GM20000 (cell line): Measurements from ENCODE around the gene ANKDD1B.
"Not testable (repeated sequence)": the region's sequence is repeated elsewhere in the genome, so short reads cannot be mapped to it uniquely, and the experiment has no call there.

Experiments used
- DNase-seq: peaks from one replicate; pipeline ENCODE4 v3.0.0; 2012; ENCODE audit warnings: low spot score
- TF ChIP-seq, protein P1 (sequence below): IDR thresholded peaks from 2 replicates; pipeline ENCODE4 v1.5.1; 2012; ENCODE audit warnings: mild to moderate bottlenecking, control low read depth; ENCODE audit errors: extremely low read depth, missing control alignments

The ANKDD1B gene

DNA sequence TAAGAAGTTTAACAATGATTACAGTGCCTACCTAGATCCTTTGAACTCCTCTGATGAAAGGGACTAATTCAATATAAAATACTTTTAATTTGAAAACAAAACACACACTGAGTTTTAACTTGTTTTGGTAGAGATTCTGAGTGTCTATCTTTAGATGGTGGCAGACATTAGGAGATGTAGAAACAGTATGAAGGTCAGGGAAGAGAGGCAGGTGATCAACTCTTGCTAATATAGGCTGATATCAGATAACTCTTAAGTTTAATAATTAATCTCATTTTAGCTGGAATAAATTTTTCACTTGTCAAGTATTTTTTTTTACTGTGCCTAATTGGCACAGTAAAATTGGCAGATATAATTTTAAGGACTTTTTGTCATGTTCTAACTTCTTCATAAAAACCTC is 75.2 kb downstream of the ANKDD1B start:
- DNase-seq = no peak
- TF ChIP-seq, protein P1, sequence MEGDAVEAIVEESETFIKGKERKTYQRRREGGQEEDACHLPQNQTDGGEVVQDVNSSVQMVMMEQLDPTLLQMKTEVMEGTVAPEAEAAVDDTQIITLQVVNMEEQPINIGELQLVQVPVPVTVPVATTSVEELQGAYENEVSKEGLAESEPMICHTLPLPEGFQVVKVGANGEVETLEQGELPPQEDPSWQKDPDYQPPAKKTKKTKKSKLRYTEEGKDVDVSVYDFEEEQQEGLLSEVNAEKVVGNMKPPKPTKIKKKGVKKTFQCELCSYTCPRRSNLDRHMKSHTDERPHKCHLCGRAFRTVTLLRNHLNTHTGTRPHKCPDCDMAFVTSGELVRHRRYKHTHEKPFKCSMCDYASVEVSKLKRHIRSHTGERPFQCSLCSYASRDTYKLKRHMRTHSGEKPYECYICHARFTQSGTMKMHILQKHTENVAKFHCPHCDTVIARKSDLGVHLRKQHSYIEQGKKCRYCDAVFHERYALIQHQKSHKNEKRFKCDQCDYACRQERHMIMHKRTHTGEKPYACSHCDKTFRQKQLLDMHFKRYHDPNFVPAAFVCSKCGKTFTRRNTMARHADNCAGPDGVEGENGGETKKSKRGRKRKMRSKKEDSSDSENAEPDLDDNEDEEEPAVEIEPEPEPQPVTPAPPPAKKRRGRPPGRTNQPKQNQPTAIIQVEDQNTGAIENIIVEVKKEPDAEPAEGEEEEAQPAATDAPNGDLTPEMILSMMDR = no peak

DNA sequence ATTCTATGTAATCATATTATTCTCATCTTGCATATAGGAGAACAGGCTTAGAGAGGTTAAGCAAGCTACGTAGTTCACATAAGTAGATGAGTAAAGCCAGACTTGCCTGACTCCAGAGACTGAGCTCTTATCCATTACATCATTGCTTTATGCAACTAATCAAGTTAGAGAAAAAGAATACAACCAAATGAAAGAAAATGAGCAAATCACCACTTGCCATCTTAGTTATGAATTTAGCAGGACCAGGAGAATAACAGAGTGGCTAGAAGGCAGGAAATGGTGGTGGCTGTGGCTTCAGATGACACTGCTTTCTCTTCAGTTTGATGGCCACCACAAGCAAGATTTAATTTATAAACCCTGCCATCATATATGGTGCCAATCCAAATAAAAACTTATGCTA is 79.4 kb downstream of the ANKDD1B start:
- no peak for DNase-seq
- TF ChIP-seq, protein P1 = no peak

DNA sequence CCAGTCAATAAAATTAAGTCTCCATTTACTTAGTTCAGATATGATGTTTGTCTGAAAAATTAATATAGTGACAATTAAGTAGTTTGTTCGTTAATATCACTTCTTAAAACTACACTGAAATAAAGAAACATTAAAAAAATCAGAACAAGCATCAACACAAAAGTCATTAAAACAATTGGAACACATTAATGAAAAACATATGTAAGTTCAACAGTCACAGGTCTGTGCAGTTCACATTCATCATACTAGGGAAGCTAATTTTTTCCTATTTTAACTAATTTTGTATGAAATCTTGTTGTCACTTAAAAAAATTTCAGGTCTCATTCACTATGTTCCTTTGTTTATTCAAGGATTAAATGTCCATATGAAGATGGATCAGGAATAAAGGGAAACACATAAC is 83.5 kb downstream of the ANKDD1B start:
- no peak for DNase-seq
- TF ChIP-seq, protein P1 = no peak

DNA sequence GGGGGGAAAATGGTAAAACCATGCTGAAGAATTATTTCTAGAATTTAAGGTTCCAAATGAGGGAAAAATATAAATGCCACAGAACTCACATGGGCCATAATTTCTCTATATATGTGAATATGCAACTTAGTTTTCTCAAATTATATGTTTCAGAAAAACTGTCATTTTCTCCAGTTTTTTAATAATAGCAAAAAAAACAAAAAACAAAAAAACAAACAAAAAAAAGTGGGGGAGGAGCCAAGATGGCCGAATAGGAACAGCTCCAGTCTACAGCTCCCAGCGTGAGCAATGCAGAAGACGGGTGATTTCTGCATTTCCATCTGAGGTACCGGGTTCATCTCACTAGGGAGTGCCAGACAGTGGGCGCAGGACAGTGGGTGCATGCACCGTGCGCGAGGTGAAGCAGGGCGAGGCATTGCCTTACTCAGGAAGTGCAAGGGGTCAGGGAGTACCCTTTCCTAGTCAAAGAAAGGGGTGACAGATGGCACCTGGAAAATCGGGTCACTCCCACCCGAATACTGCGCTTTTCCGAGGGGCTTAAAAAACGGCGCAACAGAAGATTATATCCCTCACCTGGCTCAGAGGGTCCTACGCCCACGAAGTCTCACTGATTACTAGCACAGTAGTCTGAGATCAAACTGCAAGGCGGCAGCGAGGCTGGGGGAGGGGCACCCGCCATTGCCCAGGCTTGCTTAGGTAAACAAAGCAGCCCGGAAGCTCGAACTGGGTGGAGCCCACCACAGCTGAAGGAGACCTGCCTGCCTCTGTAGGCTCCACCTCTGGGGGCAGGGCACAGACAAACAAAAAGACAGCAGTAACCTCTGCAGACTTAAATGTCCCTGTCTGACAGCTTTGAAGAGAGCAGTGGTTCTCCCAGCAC is 84.5 kb downstream of the ANKDD1B start:
- not testable (repeated sequence) for DNase-seq

DNA sequence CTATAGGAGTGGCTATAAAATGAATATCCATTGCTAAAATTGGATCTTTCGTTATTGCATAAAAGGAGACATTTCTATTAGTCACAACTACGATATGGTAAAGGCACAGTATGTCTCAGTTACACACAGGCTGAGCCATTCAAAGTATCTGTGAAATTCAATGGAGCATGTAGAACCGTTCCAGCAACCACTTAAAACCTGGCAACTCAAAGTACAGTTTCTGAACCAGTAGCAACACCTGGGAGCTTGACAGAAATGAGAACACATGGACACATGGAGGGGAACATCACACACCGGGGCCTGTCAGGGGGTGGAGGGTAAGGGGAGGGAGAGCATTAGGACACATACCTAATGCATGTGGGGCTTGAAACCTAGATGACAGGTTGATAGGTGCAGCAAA is 90.6 kb downstream of the ANKDD1B start:
- TF ChIP-seq, protein P1 = no peak
- DNase-seq = no peak

DNA sequence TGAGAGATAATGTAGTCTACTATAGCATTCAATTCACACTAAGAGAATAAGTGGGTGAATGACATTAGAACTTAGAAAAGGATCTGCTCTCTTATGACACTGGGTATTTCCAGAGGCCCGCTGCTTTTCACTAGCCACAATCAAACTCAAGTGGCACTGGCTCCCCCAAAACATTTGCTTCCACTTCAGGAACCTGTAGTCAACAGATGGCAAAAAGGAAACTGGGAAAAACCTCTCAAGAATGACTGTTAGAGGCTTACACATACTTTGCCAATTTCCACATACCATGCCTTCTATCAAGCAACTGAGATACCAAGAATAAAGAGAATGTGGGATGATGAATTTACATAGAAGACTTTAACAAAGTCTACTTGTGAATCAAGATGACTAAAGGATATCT is 94.8 kb downstream of the ANKDD1B start:
- TF ChIP-seq, protein P1 = no peak
- DNase-seq = no peak

DNA sequence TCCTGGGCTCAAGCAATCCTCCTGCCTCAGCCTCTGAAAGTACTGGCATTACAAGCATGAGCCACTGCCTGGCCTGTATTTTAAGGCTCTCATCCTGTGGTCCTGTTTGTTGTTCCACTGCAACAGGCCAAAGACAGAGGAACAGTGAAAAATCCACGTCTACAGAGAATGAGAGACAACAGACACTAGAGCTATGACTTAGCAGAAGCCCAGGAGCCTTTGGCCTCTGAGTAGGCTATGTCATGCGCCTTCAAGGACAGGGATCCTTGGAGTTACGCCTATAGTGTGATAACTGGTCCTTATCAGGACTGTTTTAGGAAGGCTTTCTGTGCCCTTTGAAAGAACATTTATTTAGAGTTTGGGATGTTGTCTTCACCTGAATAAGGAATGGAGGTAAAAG is 95.5 kb downstream of the ANKDD1B start:
- TF ChIP-seq, protein P1 = no peak
- DNase-seq = no peak
